ENCODE results near the gene RGS3. TPM values are rescaled to one million over a fixed set of nuclear protein-coding genes. Genes with fewer than 3 reads are reported as not detected.

RGS3 gene
- total RNA-seq, 4 donors from 2014 or later, result 43.0 to 66.2 (median 55.6) TPM

DNA sequence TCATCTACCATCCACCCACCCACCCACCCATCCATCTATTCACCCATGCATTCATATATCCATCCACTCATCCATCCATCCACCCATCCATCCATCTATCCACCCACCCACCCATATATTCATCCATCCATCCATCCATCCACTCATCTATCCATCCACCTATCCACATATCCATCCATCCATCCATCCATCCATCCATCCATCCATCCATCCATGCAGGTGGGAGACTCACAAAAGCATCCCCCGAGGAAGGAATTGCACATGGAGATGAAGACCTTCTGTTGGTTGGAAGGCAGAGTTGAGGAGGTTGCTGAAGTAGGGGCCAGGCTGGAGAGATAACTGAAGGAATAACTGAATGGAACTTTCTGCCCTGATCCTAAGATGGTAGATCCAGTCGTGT lies 126.9 kb downstream of the RGS3 start:
- 88 to 92% methylated on average over 2 of the region's 2 CpGs for WGBS, 2 donors
- Histone ChIP-seq H3K4me1 (peaks cover 19 to 47% of the 10 kb centered on the region in 2 donors), H3K36me3 (peaks cover 5 to 7% of the 10 kb centered on the region in 2 donors), H3K9me3 (no peaks in the 10 kb centered on the region), H3K27ac (peak overlapping the region in 2 of 3 donors; percentile 57 to 78), H3K4me3 (replicated peaks in 1 of 3) (no peak overlapping the region), H3K27me3 (no peaks in the 10 kb centered on the region)
- TF ChIP-seq CTCF (IDR thresholded peaks at IDR 0.05) (no peak), POLR2A (IDR thresholded peaks at IDR 0.05) (no peak)
- intact Hi-C loops (cut with DNase I), result no loop called here
- no peak for DNase-seq

GRCh38 chr9:113590991-113591898 lies 127.7 kb downstream of the RGS3 start:
- H3K36me3 ChIP-seq, result peaks cover 8 to 12% of the 10 kb centered on the region in 2 donors
- peaks cover 19 to 51% of the 10 kb centered on the region in 2 donors for H3K4me1 ChIP-seq
- H3K27me3 ChIP-seq, result no peaks in the 10 kb centered on the region
- TF ChIP-seq CTCF (IDR thresholded peaks at IDR 0.05) (peak; percentile 74 to 88 (median 84)), POLR2A (IDR thresholded peaks at IDR 0.05) (no peak)
- 51 to 58% methylated on average over 18 to 19 of the region's 20 CpGs for WGBS, 2 donors
- no peak overlapping the region for H3K4me3 ChIP-seq (replicated peaks in 1 of 3)
- peak; percentile 85 for DNase-seq
- H3K27ac ChIP-seq, result peak overlapping the region; percentile 57 to 89 (median 78)
- intact Hi-C loops (cut with DNase I), result loop anchor here (1.0 kb wide), 1 partner anchor 64 kb away; no protein-coding TSS in a partner anchor
- no peaks in the 10 kb centered on the region for H3K9me3 ChIP-seq

GRCh38 chr9:113591899-113592625 lies 128.5 kb downstream of the RGS3 start:
- intact Hi-C loops (cut with DNase I), result loop anchor here (1.0 kb wide), 1 partner anchor 63 kb away; no protein-coding TSS in a partner anchor
- peaks cover 19 to 45% of the 10 kb centered on the region in 2 donors for H3K4me1 ChIP-seq
- 70 to 82% methylated on average over 7 of the region's 7 CpGs for WGBS, 2 donors
- H3K27me3 ChIP-seq, result no peaks in the 10 kb centered on the region
- TF ChIP-seq CTCF (IDR thresholded peaks at IDR 0.05), result no peak
- no peak for TF ChIP-seq POLR2A (IDR thresholded peaks at IDR 0.05)
- H3K9me3 ChIP-seq, result no peaks in the 10 kb centered on the region
- no peak overlapping the region for H3K4me3 ChIP-seq (replicated peaks in 1 of 3)
- DNase-seq, result no peak
- peaks cover 14 to 19% of the 10 kb centered on the region in 2 donors for H3K36me3 ChIP-seq
- peak overlapping the region; percentile 57 to 89 (median 78) for H3K27ac ChIP-seq

DNA sequence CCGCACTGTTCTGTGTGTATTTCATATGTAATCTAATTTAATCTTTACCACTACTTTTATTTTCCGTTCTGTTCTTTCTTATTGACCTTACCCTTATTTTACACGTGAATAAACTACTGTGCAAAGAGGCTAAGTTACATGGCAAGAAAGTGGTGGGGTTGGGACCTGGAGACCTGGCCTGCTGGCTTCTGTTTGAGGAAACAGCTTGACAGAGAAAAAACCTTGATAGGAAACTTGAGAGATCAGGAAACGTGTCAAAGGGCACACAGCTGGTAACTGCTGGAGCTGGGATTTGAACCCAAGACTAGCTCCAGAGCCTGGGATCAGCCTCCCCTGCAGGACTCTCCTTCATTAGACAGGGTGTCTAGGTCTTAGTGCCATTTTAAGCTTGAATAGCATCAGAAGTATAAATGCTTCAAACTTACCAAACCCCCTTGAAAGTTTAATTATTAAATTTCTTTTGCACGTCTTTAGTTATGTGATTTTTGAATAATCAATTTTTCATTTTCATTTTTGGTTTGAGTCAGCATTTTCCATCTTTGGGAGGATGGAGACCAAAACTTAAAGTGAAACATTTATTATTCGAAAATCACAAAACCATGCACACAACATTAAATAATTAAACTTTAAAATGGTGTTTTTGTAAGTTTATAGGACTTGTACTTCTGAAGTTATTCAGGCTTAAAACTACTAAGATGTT lies 129.5 kb downstream of the RGS3 start:
- intact Hi-C loops (cut with DNase I), result no loop called here
- Histone ChIP-seq H3K4me1 (peaks cover 19 to 35% of the 10 kb centered on the region in 2 donors), H3K27me3 (no peaks in the 10 kb centered on the region), H3K9me3 (no peaks in the 10 kb centered on the region), H3K4me3 (replicated peaks in 1 of 3) (no peak overlapping the region), H3K27ac (peak overlapping the region; percentile 36 to 64 (median 46)), H3K36me3 (peaks cover 22 to 25% of the 10 kb centered on the region in 2 donors)
- TF ChIP-seq CTCF (IDR thresholded peaks at IDR 0.05), result no peak
- TF ChIP-seq POLR2A (IDR thresholded peaks at IDR 0.05), result no peak
- DNase-seq, result no peak
- WGBS, 2 donors, result 79 to 81% methylated on average over 6 of the region's 6 CpGs

Data from thyroid gland (tissue), 4 donors.